B cell (primary cell): Measurements from ENCODE around the gene UMODL1. TPM values are rescaled to one million over a fixed set of nuclear protein-coding genes. Genes with fewer than 3 reads are reported as not detected.

Experiments
- ATAC-seq: fragments of 200-7000 bp; cut with Tn5 transposase; one replicate; pipeline ENCODE4 v1.10.0; 2021; ENCODE audit warnings: low read depth, mild to moderate bottlenecking, moderate number of reproducible peaks, moderate library complexity
- CTCF ChIA-PET: fragments of 350-600 bp; sonication (Branson Sonifier 250); formaldehyde crosslinking; loops from one replicate; lab custom pipeline; 2021; ENCODE audit warnings: antibody characterized with exemption, inconsistent platforms; lab: Charles Lee
- POLR2A ChIA-PET: fragments of 350-600 bp; sonication (Branson Sonifier 250); formaldehyde crosslinking; loops from one replicate; lab custom pipeline; 2021; ENCODE audit warnings: antibody characterized with exemption; lab: Charles Lee
- DNase-seq: peaks from one replicate; pipeline ENCODE4 v3.0.0; 2013
- H2AFZ ChIP-seq: 2 replicates; pipeline ENCODE4 v1.6.1; 2012; ENCODE audit warnings: mild to moderate bottlenecking, low read depth, low read length; ENCODE audit not compliant: insufficient read depth, poor library complexity, severe bottlenecking
- H3K27ac ChIP-seq, 2 donors: 1 replicate in 1 of 2; 2 replicates in 1 of 2; pipeline ENCODE4 v1.5.1; 2012 to 2013; ENCODE audit warnings: low read length in 2 of 2, mild to moderate bottlenecking in 2 of 2, moderate library complexity in 1 of 2
- H3K27me3 ChIP-seq, 4 experiments: fragments of 200-600 bp in 1 of 4; sonication (generic) in 1 of 4; replicated peaks in 1 of 4; 1 replicate in 2 of 4; 2 replicates in 2 of 4; pipeline versions ENCODE4 v1.6.1 to v1.7.0; 2013 to 2016; ENCODE audit warnings: low read length in 3 of 4, mild to moderate bottlenecking in 2 of 4, mixed read lengths in 1 of 4, moderate library complexity in 1 of 4; ENCODE audit not compliant: insufficient read depth in 4 of 4, control insufficient read depth in 3 of 4; ENCODE audit errors: control extremely low read depth in 1 of 4
- H3K36me3 ChIP-seq, 2 experiments: replicated peaks in 1 of 2; 1 replicate in 1 of 2; 2 replicates in 1 of 2; pipeline versions ENCODE4 v1.6.1 to v1.7.1; 2013; ENCODE audit warnings: low read length in 1 of 2; ENCODE audit not compliant: insufficient read depth in 2 of 2, control insufficient read depth in 1 of 2; ENCODE audit errors: control extremely low read depth in 1 of 2, extremely low read depth in 1 of 2
- H3K4me1 ChIP-seq, 2 donors: fragments of 200-600 bp in 1 of 2; sonication (generic) in 1 of 2; 1 replicate in 1 of 2; 2 replicates in 1 of 2; pipeline versions ENCODE4 v1.5.1 to v1.6.1; 2013 to 2017; ENCODE audit warnings: low read length in 2 of 2; ENCODE audit not compliant: control insufficient read depth in 2 of 2, insufficient read depth in 2 of 2
- H3K4me2 ChIP-seq: replicated peaks from 2 replicates; pipeline ENCODE3; 2012; ENCODE audit warnings: mild to moderate bottlenecking, low read depth, low read length; ENCODE audit not compliant: poor library complexity, severe bottlenecking
- H3K4me3 ChIP-seq, 5 experiments: fragments of 200-600 bp in 1 of 5; sonication (generic) in 1 of 5; 1 replicate in 3 of 5; 2 replicates in 2 of 5; pipeline versions ENCODE4 v1.5.1 to v1.7.0; 2011 to 2016; ENCODE audit warnings: low read length in 4 of 5, mild to moderate bottlenecking in 4 of 5, low read depth in 2 of 5, control low read depth in 1 of 5, moderate library complexity in 1 of 5; ENCODE audit not compliant: insufficient read depth in 1 of 5; ENCODE audit errors: control extremely low read depth in 1 of 5, extremely low read depth in 1 of 5
- H3K79me2 ChIP-seq: fragments of 200-600 bp; sonication (generic); one replicate; pipeline ENCODE4 v1.6.0; 2016; ENCODE audit warnings: low read length; ENCODE audit not compliant: control insufficient read depth, insufficient read depth
- H3K9ac ChIP-seq: fragments of 200-600 bp; sonication (generic); 2 replicates; pipeline ENCODE4 v1.6.1; 2017; ENCODE audit warnings: mild to moderate bottlenecking, low read length, moderate library complexity
- H3K9me3 ChIP-seq, 3 donors: one replicate each; pipeline versions ENCODE4 v1.6.1 to v1.7.1; 2013; ENCODE audit warnings: low read length in 2 of 3; ENCODE audit not compliant: control insufficient read depth in 2 of 3, insufficient read depth in 1 of 3; ENCODE audit errors: control extremely low read depth in 1 of 3
- H4K20me1 ChIP-seq: 2 replicates; pipeline ENCODE4 v1.6.0; 2012; ENCODE audit warnings: mild to moderate bottlenecking, low read length; ENCODE audit not compliant: insufficient read depth, control insufficient read depth, poor library complexity, severe bottlenecking
- H3K27ac Mint-ChIP-seq: one replicate; pipeline ENCODE4 v1.8.0; 2021; ENCODE audit warnings: mixed read lengths
- H3K27me3 Mint-ChIP-seq: one replicate; pipeline ENCODE4 v1.8.0; 2021; ENCODE audit warnings: mixed read lengths
- H3K4me1 Mint-ChIP-seq: one replicate; pipeline ENCODE4 v1.8.0; 2021; ENCODE audit warnings: mixed read lengths
- H3K4me3 Mint-ChIP-seq: one replicate; pipeline ENCODE4 v1.8.0; 2021; ENCODE audit warnings: mixed read lengths
- H3K9me3 Mint-ChIP-seq: one replicate; pipeline ENCODE4 v1.8.0; 2022; ENCODE audit warnings: mixed read lengths; ENCODE audit not compliant: insufficient read depth
- CTCF ChIP-seq: fragments of 200-600 bp; IDR thresholded peaks from one replicate; pipeline ENCODE4 v1.8.0; 2022; ENCODE audit warnings: antibody characterized with exemption, mild to moderate bottlenecking
- EZH2 ChIP-seq: IDR thresholded peaks from 2 replicates; pipeline ENCODE4 v1.6.1; 2012; ENCODE audit warnings: borderline replicate concordance, low read depth, mild to moderate bottlenecking, moderate library complexity, low read length; ENCODE audit not compliant: insufficient read depth, poor library complexity, severe bottlenecking
- WGBS: methylation state at CpG from one replicate; pipeline ENCODE4 v1.1.5; 2013; ENCODE audit warnings: missing lambda C conversion rate; ENCODE audit not compliant: insufficient coverage; 5-methylcytosine and 5-hydroxymethylcytosine counted together
- intact Hi-C: fragments of 100-400 bp; cut with micrococcal nuclease; formaldehyde crosslinking; loops from one replicate; pipeline ENCODE4 v1.10.0; 2022
- polyA plus RNA-seq: library from polyadenylated mRNA; depleted of rRNA; stranded (reverse); fragments of >200 nt; gene quantifications from 2 replicates; pipeline ENCODE4 v1.2.3, GENCODE V29; 2012
- total RNA-seq, 2 donors: library from RNA; stranded (reverse); fragments of 120-200 nt in 1 of 2; gene quantifications; 1 replicate in 1 of 2; 2 replicates in 1 of 2; pipeline versions ENCODE4 v1.2.3 to v1.2.4, GENCODE V29; 2013 to 2022

Gene UMODL1
- total and polyA plus RNA-seq, 2 donors (not counting 1 experiment from before 2014, with no cell fraction given), result 0.10 to 0.49 TPM

DNA sequence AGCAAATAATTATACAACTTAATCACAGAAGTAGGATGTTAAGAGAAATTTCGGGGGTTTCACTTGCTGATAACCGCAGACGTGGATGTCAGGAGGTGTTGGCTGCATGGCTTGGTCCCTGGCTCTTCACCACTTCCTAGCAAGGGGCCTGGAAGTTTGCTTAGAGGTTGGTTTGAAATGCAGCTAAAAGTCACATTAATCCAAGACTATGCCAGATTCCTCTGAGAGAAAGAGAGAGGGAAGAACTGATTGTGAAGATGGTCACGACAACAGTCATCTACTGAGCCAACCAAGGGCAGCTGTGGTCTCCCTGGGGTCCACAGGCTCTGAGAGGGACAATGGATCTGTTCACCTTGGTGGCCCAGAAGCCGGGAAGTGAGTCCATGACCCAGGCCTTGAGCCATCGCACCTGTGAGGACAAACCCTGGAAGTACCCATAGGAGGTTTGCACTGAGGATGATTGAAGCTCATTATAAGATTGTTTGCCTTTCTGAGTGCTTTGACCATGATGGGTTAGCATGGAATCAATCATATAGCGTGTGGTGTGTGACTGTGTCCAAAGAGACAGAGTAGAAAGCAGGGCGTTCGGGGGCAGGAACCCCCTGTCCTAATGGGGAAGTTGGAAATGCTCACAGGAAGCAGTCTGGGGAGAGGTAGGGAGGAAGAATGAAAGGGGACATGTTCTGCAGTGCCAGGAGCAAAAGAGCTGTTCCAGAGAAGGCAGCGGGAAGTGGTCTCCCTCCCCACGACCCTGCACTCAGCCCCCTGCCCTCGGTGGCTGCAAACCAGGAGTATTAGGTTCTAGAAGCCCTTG, 47.1 kb downstream of the UMODL1 start:
- CTCF ChIA-PET, result interaction anchor here (0.6 to 6.2 kb wide), 45 partner anchors 10 to 835 kb away, joined by 3 to 117 read pairs (median 5); partner anchors contain the start of genes PRDM15 and ZBTB21

More for the DNA sequence above, 47.1 kb downstream of the UMODL1 start:
- Histone ChIP-seq H2AFZ (no peak overlapping the region), H4K20me1 (no peaks in the 10 kb centered on the region), H3K79me2 (no peaks in the 10 kb centered on the region), H3K27ac (no peak overlapping the region), H3K27me3 (peaks cover 0 to 71% (median 27%) of the 10 kb centered on the region in 4 experiments), H3K9ac (no peak overlapping the region), H3K4me3 (no peak overlapping the region), H3K4me1 (peaks cover 42 to 44% of the 10 kb centered on the region in 2 donors), H3K9me3 (no peaks in the 10 kb centered on the region), H3K4me2 (peak overlapping the region; percentile 52), H3K36me3 (no peaks in the 10 kb centered on the region)
- TF ChIP-seq EZH2, result no peak
- no peak for TF ChIP-seq CTCF
- intact Hi-C loops, result loop anchor here (1.0 to 5.0 kb wide), 4 partner anchors 109 to 836 kb away; no protein-coding TSS in a partner anchor
- POLR2A ChIA-PET, result interaction anchor here (0.5 to 1.4 kb wide), 6 partner anchors 10 to 262 kb away, joined by 4 to 10 read pairs (median 4); partner anchors contain the start of gene ZBTB21
- Mint-ChIP-seq H3K27me3 (peaks cover 39% of the 10 kb centered on the region), H3K4me3 (peak overlapping the region; percentile 27), H3K27ac (no peak overlapping the region), H3K4me1 (peaks cover 46% of the 10 kb centered on the region), H3K9me3 (no peaks in the 10 kb centered on the region)
- no peak for ATAC-seq
- peak; percentile 36 for DNase-seq
- WGBS, result 18% methylated on average over 10 of the region's 12 CpGs
